Islet of Langerhans (tissue), 1 donor: ENCODE measurements around the gene ARMH4.
"Not testable (repeated sequence)": the region's sequence is repeated elsewhere in the genome, so short reads cannot be mapped to it uniquely, and the experiment has no call there.

Source experiments
- FAIRE-seq: peaks from one replicate; lab custom pipeline; 2011; peaks lifted over from hg19 to GRCh38; lab: Jason Lieb, UNC

ARMH4 gene

GRCh38 chr14:58146399-58146798, 5.6 kb downstream of the ARMH4 start:
- FAIRE-seq = no peak

GRCh38 chr14:58145936-58146335, 6.1 kb downstream of the ARMH4 start:
- FAIRE-seq = no peak

GRCh38 chr14:58143106-58143505, 8.9 kb downstream of the ARMH4 start:
- FAIRE-seq = no peak

GRCh38 chr14:58141893-58142292, 10.1 kb downstream of the ARMH4 start:
- FAIRE-seq = no peak

GRCh38 chr14:58138714-58139482, 13.1 kb downstream of the ARMH4 start:
- no peak for FAIRE-seq

GRCh38 chr14:58138031-58138713, 13.8 kb downstream of the ARMH4 start:
- FAIRE-seq = no peak

GRCh38 chr14:58133739-58134138, 18.3 kb downstream of the ARMH4 start:
- FAIRE-seq = no peak

GRCh38 chr14:58131386-58131785, 20.6 kb downstream of the ARMH4 start:
- no peak for FAIRE-seq

GRCh38 chr14:58130116-58130782, 21.8 kb downstream of the ARMH4 start:
- no peak for FAIRE-seq

- no peak for FAIRE-seq
Measured at GRCh38 chr14:58129208-58129607, 22.8 kb downstream of the ARMH4 start.

GRCh38 chr14:58128416-58128815, 23.6 kb downstream of the ARMH4 start:
- FAIRE-seq = no peak

GRCh38 chr14:58122546-58122945, 29.5 kb downstream of the ARMH4 start:
- FAIRE-seq = not testable (repeated sequence)

GRCh38 chr14:58121530-58122186, 30.4 kb downstream of the ARMH4 start:
- no peak for FAIRE-seq

- no peak for FAIRE-seq
Measured at GRCh38 chr14:58119381-58119780, 32.6 kb downstream of the ARMH4 start.

GRCh38 chr14:58118097-58118815, 33.8 kb downstream of the ARMH4 start:
- no peak for FAIRE-seq

GRCh38 chr14:58109744-58110143, 42.3 kb downstream of the ARMH4 start:
- FAIRE-seq = no peak

- no peak for FAIRE-seq
Measured at GRCh38 chr14:58108717-58109116, 43.3 kb downstream of the ARMH4 start.

- peak; percentile 97 for FAIRE-seq
Measured at GRCh38 chr14:58107947-58108552, 44.0 kb downstream of the ARMH4 start.

GRCh38 chr14:58107041-58107440, 45.0 kb downstream of the ARMH4 start:
- FAIRE-seq = no peak

GRCh38 chr14:58106446-58106845, 45.6 kb downstream of the ARMH4 start:
- no peak for FAIRE-seq

GRCh38 chr14:58104808-58105207, 47.2 kb downstream of the ARMH4 start:
- FAIRE-seq = no peak
